Activated CD4-positive, alpha-beta T cell treated with anti-CD3 and anti-CD28 coated beads, Interleukin-2, amount 50 U/mL, for 4 hours (primary cell): ENCODE measurements around the gene DNAI1.

ENCODE experiments used
- DNase-seq, 2 experiments: peaks; one replicate each; pipeline ENCODE4 v3.0.0-alpha.2; 2020

The DNAI1 gene

GRCh38 chr9:34560599-34561214 lies 102.1 kb downstream of the DNAI1 start:
- no peak for DNase-seq

GRCh38 chr9:34562135-34562745 lies 103.6 kb downstream of the DNAI1 start:
- no peak for DNase-seq

- DNase-seq: no peak
Measured at GRCh38 chr9:34563262-34563661, 104.7 kb downstream of the DNAI1 start.

GRCh38 chr9:34564617-34565016 lies 106.0 kb downstream of the DNAI1 start:
- DNase-seq: no peak

GRCh38 chr9:34565856-34566255 lies 107.3 kb downstream of the DNAI1 start:
- no peak for DNase-seq

- DNase-seq: no peak
Measured at GRCh38 chr9:34566322-34566721, 107.7 kb downstream of the DNAI1 start.

- DNase-seq: no peak
Measured at GRCh38 chr9:34566972-34567371, 108.4 kb downstream of the DNAI1 start.

- no peak for DNase-seq
Measured at GRCh38 chr9:34568133-34568532, 109.5 kb downstream of the DNAI1 start.

GRCh38 chr9:34568774-34569173 lies 110.2 kb downstream of the DNAI1 start:
- DNase-seq: no peak

- no peak for DNase-seq
Measured at GRCh38 chr9:34570376-34570775, 111.8 kb downstream of the DNAI1 start.
